Activated CD4-positive, alpha-beta memory T cell treated with anti-CD3 and anti-CD28 coated beads for 36 hours (primary cell): ENCODE data around the gene RASGRF1. TPM values are rescaled to one million over a fixed set of nuclear protein-coding genes. Genes with fewer than 3 reads are reported as not detected.

Experiments used
- CTCF ChIA-PET: fragments of 350-600 bp; sonication (Branson Sonifier 250); formaldehyde crosslinking; loops from one replicate; lab custom pipeline; 2021; ENCODE audit warnings: antibody characterized with exemption, inconsistent platforms; lab: Charles Lee
- POLR2A ChIA-PET: fragments of 350-600 bp; sonication (Branson Sonifier 250); formaldehyde crosslinking; loops from one replicate; lab custom pipeline; 2021; ENCODE audit warnings: antibody characterized with exemption; lab: Charles Lee
- DNase-seq: peaks from one replicate; pipeline ENCODE4 v3.0.0-alpha.2; 2020
- H3K27ac Mint-ChIP-seq: one replicate; pipeline ENCODE4 v1.8.0; 2021; ENCODE audit warnings: mixed read lengths
- H3K27me3 Mint-ChIP-seq: one replicate; pipeline ENCODE4 v1.8.0; 2021; ENCODE audit warnings: mixed read lengths
- H3K36me3 Mint-ChIP-seq: one replicate; pipeline ENCODE4 v1.8.0; 2021; ENCODE audit warnings: mixed read lengths
- H3K4me1 Mint-ChIP-seq: one replicate; pipeline ENCODE4 v1.8.0; 2021; ENCODE audit warnings: low read depth, mixed read lengths
- H3K4me3 Mint-ChIP-seq: one replicate; pipeline ENCODE4 v1.8.0; 2021; ENCODE audit warnings: mild to moderate bottlenecking, mixed read lengths
- H3K9me3 Mint-ChIP-seq: one replicate; pipeline ENCODE4 v1.8.0; 2021; ENCODE audit warnings: mixed read lengths
- intact Hi-C: fragments of 100-400 bp; cut with micrococcal nuclease; formaldehyde crosslinking; loops from one replicate; pipeline ENCODE4 v1.15.1; 2023
- total RNA-seq, 2 experiments: library from RNA; stranded (reverse); gene quantifications; one replicate each; pipeline ENCODE4 v1.2.3, GENCODE V29; 2021

RASGRF1 gene
- total RNA-seq, 2 experiments from 2014 or later, result 0.02 TPM; not detected in 1

- no peaks in the 10 kb centered on the region for H3K9me3 Mint-ChIP-seq
- H3K4me1 Mint-ChIP-seq, result peaks cover 9% of the 10 kb centered on the region
- CTCF ChIA-PET, result no interaction called here
- intact Hi-C loops, result no loop called here
- POLR2A ChIA-PET, result no interaction called here
- no peaks in the 10 kb centered on the region for H3K27me3 Mint-ChIP-seq
- no peak overlapping the region for H3K4me3 Mint-ChIP-seq
- no peak for DNase-seq
- H3K36me3 Mint-ChIP-seq, result no peaks in the 10 kb centered on the region
- no peak overlapping the region for H3K27ac Mint-ChIP-seq
Measured at GRCh38 chr15:78951841-78952238, 138.7 kb downstream of the RASGRF1 start.

DNA sequence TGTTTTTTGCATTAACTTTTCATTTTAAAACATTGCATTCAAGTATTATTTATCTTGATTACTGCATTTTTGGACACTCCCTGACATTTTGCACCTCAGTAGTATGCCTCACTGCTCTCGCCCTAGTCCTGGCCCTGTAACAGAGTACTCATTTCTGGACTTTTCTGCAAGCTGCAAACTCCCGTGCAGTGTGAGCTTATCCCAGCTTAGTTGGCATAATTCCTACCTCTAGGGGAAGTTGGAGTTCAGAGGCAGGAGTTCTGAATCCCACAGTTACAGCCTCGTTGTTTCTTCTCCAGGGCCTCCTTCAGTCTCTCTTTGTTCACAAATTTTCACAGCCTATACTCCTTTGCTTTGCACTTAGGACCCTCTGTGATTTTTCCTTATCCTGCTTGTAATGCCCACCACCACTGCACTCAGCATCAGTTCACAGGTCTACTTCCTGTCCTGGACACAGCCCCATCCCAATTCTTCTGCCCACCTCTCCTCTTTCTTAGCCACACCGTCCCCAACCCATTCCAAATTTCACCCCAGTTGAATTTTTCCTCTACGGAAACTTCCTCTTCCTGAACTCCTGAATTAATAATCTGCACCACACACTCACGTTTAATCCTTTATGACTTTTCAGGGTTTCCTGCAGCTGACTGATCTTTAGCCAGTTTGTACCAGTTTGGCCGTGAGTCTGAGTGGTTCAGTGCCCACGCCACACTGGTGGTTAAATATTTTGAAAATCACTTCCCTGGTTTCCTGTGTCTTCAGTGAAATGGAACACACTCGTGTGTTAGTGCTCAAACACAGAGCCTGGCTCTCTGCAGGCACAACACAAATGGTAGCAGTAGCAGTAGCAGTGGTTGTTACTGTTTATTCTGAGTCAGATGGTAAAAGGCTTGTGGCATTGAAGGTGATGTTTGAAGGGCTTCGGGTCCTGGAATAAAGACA lies 139.4 kb downstream of the RASGRF1 start:
- DNase-seq, result peak; percentile 31
- ChIA-PET CTCF (no interaction called here), POLR2A (no interaction called here)
- H3K9me3 Mint-ChIP-seq, result no peaks in the 10 kb centered on the region
- no peaks in the 10 kb centered on the region for H3K36me3 Mint-ChIP-seq
- H3K27me3 Mint-ChIP-seq, result no peaks in the 10 kb centered on the region
- H3K4me1 Mint-ChIP-seq, result peaks cover 9% of the 10 kb centered on the region
- intact Hi-C loops, result no loop called here
- no peak overlapping the region for H3K27ac Mint-ChIP-seq
- H3K4me3 Mint-ChIP-seq, result no peak overlapping the region

GRCh38 chr15:78950343-78950742 lies 140.2 kb downstream of the RASGRF1 start:
- H3K36me3 Mint-ChIP-seq, result no peaks in the 10 kb centered on the region
- H3K4me1 Mint-ChIP-seq, result peaks cover 9% of the 10 kb centered on the region
- no peak overlapping the region for H3K27ac Mint-ChIP-seq
- DNase-seq, result no peak
- intact Hi-C loops, result no loop called here
- H3K4me3 Mint-ChIP-seq, result no peak overlapping the region
- ChIA-PET POLR2A (no interaction called here), CTCF (no interaction called here)
- H3K9me3 Mint-ChIP-seq, result no peaks in the 10 kb centered on the region
- no peaks in the 10 kb centered on the region for H3K27me3 Mint-ChIP-seq

GRCh38 chr15:78949461-78949860 lies 141.1 kb downstream of the RASGRF1 start:
- no peak for DNase-seq
- Mint-ChIP-seq H3K36me3 (no peaks in the 10 kb centered on the region), H3K9me3 (no peaks in the 10 kb centered on the region), H3K27me3 (peaks cover 2% of the 10 kb centered on the region), H3K4me3 (no peak overlapping the region), H3K4me1 (peaks cover 11% of the 10 kb centered on the region), H3K27ac (no peak overlapping the region)
- CTCF ChIA-PET, result interaction anchor here (0.6 kb wide), 1 partner anchor 21 kb away, joined by 4 read pairs; no protein-coding TSS in a partner anchor
- POLR2A ChIA-PET, result no interaction called here
- intact Hi-C loops, result no loop called here

GRCh38 chr15:78947506-78947905 lies 143.1 kb downstream of the RASGRF1 start:
- DNase-seq, result no peak
- peaks cover 21% of the 10 kb centered on the region for H3K4me1 Mint-ChIP-seq
- intact Hi-C loops, result no loop called here
- no peaks in the 10 kb centered on the region for H3K9me3 Mint-ChIP-seq
- H3K27me3 Mint-ChIP-seq, result peaks cover 2% of the 10 kb centered on the region
- ChIA-PET POLR2A (no interaction called here), CTCF (interaction anchor here (1.7 kb wide), 1 partner anchor 32 kb away, joined by 4 read pairs; no protein-coding TSS in a partner anchor)
- H3K4me3 Mint-ChIP-seq, result no peak overlapping the region
- no peak overlapping the region for H3K27ac Mint-ChIP-seq
- peaks cover 2% of the 10 kb centered on the region for H3K36me3 Mint-ChIP-seq

GRCh38 chr15:78946493-78946892 lies 144.1 kb downstream of the RASGRF1 start:
- Mint-ChIP-seq H3K4me3 (no peak overlapping the region), H3K27ac (no peak overlapping the region), H3K36me3 (peaks cover 5% of the 10 kb centered on the region), H3K4me1 (peaks cover 21% of the 10 kb centered on the region), H3K9me3 (no peaks in the 10 kb centered on the region), H3K27me3 (peaks cover 2% of the 10 kb centered on the region)
- POLR2A ChIA-PET, result no interaction called here
- intact Hi-C loops, result no loop called here
- no peak for DNase-seq
- CTCF ChIA-PET, result interaction anchor here (1.7 kb wide), 1 partner anchor 33 kb away, joined by 4 read pairs; no protein-coding TSS in a partner anchor

DNA sequence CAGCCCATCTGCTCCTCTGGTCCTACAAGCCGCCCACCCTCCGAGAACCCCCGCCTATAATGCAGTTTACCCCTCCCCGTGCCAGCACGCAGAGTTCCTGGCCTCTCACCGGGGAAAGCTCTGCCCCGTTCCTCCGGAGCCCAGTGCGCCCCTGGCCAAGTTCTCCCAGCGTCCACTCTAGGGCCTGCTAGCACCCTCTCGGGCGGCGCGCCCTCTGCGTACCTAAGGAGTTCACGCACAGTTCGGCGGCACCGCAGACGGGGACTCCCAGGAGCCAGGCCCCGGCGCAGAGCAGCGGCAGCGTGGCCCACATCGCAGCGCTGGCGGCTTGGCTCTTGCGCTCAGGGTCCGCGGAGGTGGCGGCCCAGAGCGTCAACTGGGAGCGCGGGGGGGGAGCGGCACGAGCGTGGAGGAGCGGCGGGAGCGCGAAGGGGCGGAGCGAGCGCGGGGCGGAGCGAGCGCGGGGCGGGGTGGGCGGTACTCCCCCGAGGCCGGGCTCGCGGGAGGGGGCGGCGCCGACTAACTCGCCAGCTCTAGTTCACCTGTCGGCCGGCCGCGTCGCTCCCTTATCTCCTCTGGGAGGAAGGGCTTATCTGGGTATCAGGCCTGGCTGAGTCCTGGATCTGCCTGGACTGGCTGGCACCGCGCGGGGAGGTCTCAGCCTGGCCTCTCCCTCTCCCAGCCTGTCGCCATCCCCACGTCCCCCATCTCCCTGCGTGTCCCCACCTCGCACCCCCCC lies 145.7 kb downstream of the RASGRF1 start, which contains the start of gene CTSH:
Gene CTSH, minus strand, starts transcription at position 378 of the 739 bp plus-strand sequence. Its CDS starts 65 bp downstream, at position 313.
- Mint-ChIP-seq H3K9me3 (no peaks in the 10 kb centered on the region), H3K4me1 (peaks cover 24% of the 10 kb centered on the region), H3K27ac (peak within 1 kb of the TSS; percentile 58), H3K36me3 (peaks cover 7% of the 10 kb centered on the region), H3K27me3 (peaks cover 2% of the 10 kb centered on the region), H3K4me3 (peak within 1 kb of the TSS; percentile 83)
- intact Hi-C loops, result no loop called here
- peak; percentile 85 for DNase-seq
- ChIA-PET POLR2A (no interaction called here), CTCF (interaction anchor here (1.5 to 1.6 kb wide), 2 partner anchors 35 to 61 kb away, joined by 3 to 6 read pairs; no protein-coding TSS in a partner anchor)

DNA sequence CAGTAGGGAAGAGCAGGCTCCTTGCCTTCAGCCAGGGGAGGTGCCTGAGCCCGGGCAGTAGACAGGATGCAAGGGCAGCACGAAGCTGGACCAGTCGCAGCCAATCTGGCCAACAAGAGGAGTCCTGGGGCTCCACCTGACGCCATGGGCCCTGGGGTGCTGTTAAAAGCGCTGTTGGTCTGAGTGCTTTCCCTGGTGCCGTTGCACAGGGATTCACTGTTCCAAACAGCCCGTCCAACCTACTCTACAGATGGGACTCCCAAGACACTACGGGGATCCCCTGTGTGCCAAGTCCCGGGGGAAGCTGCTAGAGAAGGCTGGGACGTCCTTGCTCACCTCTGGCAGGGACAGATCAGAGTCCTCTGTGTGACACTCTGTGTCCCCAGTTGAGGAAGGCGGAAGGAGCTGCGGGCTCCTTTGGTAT lies 146.4 kb downstream of the RASGRF1 start:
- no peaks in the 10 kb centered on the region for H3K9me3 Mint-ChIP-seq
- peak overlapping the region; percentile 83 for H3K4me3 Mint-ChIP-seq
- intact Hi-C loops, result no loop called here
- peaks cover 2% of the 10 kb centered on the region for H3K27me3 Mint-ChIP-seq
- DNase-seq, result peak; percentile 29
- H3K27ac Mint-ChIP-seq, result peak overlapping the region; percentile 58
- peaks cover 30% of the 10 kb centered on the region for H3K4me1 Mint-ChIP-seq
- H3K36me3 Mint-ChIP-seq, result peaks cover 7% of the 10 kb centered on the region
- POLR2A ChIA-PET, result no interaction called here
- CTCF ChIA-PET, result interaction anchor here (1.0 to 1.6 kb wide), 3 partner anchors 35 to 62 kb away, joined by 3 to 6 read pairs (median 3); no protein-coding TSS in a partner anchor

GRCh38 chr15:78943692-78944091 lies 146.9 kb downstream of the RASGRF1 start:
- peaks cover 36% of the 10 kb centered on the region for H3K4me1 Mint-ChIP-seq
- CTCF ChIA-PET, result interaction anchor here (1.0 to 1.6 kb wide), 3 partner anchors 35 to 62 kb away, joined by 3 to 6 read pairs (median 3); no protein-coding TSS in a partner anchor
- POLR2A ChIA-PET, result no interaction called here
- peak overlapping the region; percentile 58 for H3K27ac Mint-ChIP-seq
- intact Hi-C loops, result no loop called here
- peaks cover 7% of the 10 kb centered on the region for H3K36me3 Mint-ChIP-seq
- H3K9me3 Mint-ChIP-seq, result no peaks in the 10 kb centered on the region
- DNase-seq, result no peak
- peak overlapping the region; percentile 83 for H3K4me3 Mint-ChIP-seq
- H3K27me3 Mint-ChIP-seq, result peaks cover 2% of the 10 kb centered on the region

GRCh38 chr15:78942741-78943140 lies 147.8 kb downstream of the RASGRF1 start:
- Mint-ChIP-seq H3K9me3 (no peaks in the 10 kb centered on the region), H3K4me1 (peaks cover 45% of the 10 kb centered on the region), H3K36me3 (peaks cover 12% of the 10 kb centered on the region)

DNA sequence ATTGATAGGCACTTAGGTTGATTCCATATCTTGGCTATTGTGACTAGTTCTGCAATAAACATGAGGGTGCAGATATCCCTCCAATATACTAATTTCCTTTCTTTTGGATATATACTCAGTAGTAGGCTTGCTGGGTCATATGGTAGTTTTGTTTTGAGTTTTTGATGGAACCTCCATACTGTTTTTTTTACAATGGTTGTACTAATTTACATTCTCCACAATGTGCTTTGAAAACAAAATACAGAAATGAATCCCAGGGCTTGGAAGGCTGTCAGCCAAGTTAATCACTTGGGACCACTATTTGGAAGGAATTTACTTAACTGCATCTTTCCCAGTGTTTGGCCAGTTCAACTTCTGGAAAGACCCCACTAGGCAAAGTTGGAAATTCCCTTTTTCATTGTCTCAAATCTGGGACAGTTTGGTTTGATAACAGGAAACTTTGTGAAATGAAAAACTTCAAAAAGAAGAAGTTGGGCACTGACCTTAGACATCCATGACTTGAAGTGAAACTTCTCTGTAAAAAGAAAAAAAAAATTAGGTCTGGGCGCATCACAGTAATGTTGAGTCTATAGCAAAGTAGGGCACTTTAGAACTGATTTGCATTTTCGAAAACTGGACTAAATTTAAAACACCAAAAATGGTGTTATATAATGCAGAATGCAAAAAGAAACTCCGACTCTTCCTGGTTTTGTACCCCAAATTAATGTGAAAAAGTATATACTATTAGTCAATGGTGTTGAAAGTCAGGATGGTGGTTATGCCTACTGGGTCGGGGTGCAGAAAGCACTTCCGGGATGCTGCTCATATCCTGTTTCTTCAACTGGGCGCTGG lies 151.7 kb downstream of the RASGRF1 start:
- POLR2A ChIA-PET, result no interaction called here
- intact Hi-C loops, result loop anchor here (2.0 to 10.0 kb wide), 4 partner anchors 38 to 66 kb away; partner anchors contain the start of gene MORF4L1
- H3K36me3 Mint-ChIP-seq, result peaks cover 21% of the 10 kb centered on the region

More at GRCh38 chr15:78942741-78943140, 147.8 kb downstream of the RASGRF1 start:
- CTCF ChIA-PET, result no interaction called here
- Mint-ChIP-seq H3K27ac (peak overlapping the region; percentile 33), H3K4me3 (peak overlapping the region; percentile 83), H3K27me3 (peaks cover 2% of the 10 kb centered on the region)
- DNase-seq, result no peak
- POLR2A ChIA-PET, result no interaction called here
- intact Hi-C loops, result no loop called here

More for the DNA sequence above, 151.7 kb downstream of the RASGRF1 start:
- H3K27me3 Mint-ChIP-seq, result no peaks in the 10 kb centered on the region
- peaks cover 58% of the 10 kb centered on the region for H3K4me1 Mint-ChIP-seq
- CTCF ChIA-PET, result interaction anchor here (1.0 kb wide), 1 partner anchor 65 kb away, joined by 4 read pairs; no protein-coding TSS in a partner anchor
- no peaks in the 10 kb centered on the region for H3K9me3 Mint-ChIP-seq
- peak overlapping the region; percentile 55 for H3K4me3 Mint-ChIP-seq
- H3K27ac Mint-ChIP-seq, result peak overlapping the region; percentile 92
- DNase-seq, result peak; percentile 71
